Vagina (tissue), 2 donors: ENCODE measurements around the gene CAMP. TPM values are rescaled to one million over a fixed set of nuclear protein-coding genes. Genes with fewer than 3 reads are reported as not detected.
A peak's percentile ranks its signal among the peaks of the same experiment; 100 is the strongest.

Experiments
- DNase-seq, 2 donors: peaks; one replicate each; pipeline ENCODE4 v3.0.0-alpha.2; 2017; ENCODE audit errors: extremely low spot score in 2 of 2
- H3K27ac ChIP-seq: fragments of 200-600 bp; sonication (generic); one replicate; pipeline ENCODE4 v1.5.1; 2019
- H3K27me3 ChIP-seq: fragments of 200-600 bp; sonication (generic); one replicate; pipeline ENCODE4 v1.5.1; 2019
- H3K36me3 ChIP-seq, 2 donors: fragments of 200-600 bp; sonication (generic); one replicate each; pipeline ENCODE4 v1.5.1; 2017 to 2019
- H3K4me1 ChIP-seq: fragments of 200-600 bp; sonication (generic); one replicate; pipeline ENCODE4 v1.5.1; 2019
- H3K4me3 ChIP-seq, 2 donors: fragments of 200-600 bp; sonication (generic); 1 replicate in 1 of 2; 2 replicates in 1 of 2; pipeline ENCODE4 v1.5.1; 2016 to 2019
- H3K9me3 ChIP-seq: fragments of 200-600 bp; sonication (generic); one replicate; pipeline ENCODE4 v1.5.1; 2019
- POLR2A ChIP-seq, 2 donors: fragments of 450-650 bp; IDR thresholded peaks; one replicate each; pipeline ENCODE4 v1.6.1; 2017; ENCODE audit warnings: antibody characterized with exemption in 2 of 2, mild to moderate bottlenecking in 2 of 2, moderate library complexity in 2 of 2
- POLR2AphosphoS5 ChIP-seq, 2 donors: sonication (generic); formaldehyde crosslinking; IDR thresholded peaks; one replicate each; pipeline ENCODE4 v1.9.0; 2017; ENCODE audit warnings: antibody characterized with exemption in 2 of 2, mild to moderate bottlenecking in 2 of 2, low read depth in 1 of 2; ENCODE audit not compliant: insufficient read depth in 1 of 2
- intact Hi-C: fragments of 100-400 bp; cut with DNase I; formaldehyde crosslinking; loops from one replicate; pipeline ENCODE4 v1.15.1; 2023
- total RNA-seq: library from RNA; depleted of rRNA; stranded (reverse); fragments of >200 nt; gene quantifications from one replicate; pipeline ENCODE4 v1.2.3, GENCODE V29; 2016
- TF ChIP-seq, protein P1 (sequence below), 3 experiments: fragments of 450-650 bp in 2 of 3; fragments of 200-600 bp in 1 of 3; sonication (generic) in 1 of 3; IDR thresholded peaks; one replicate each; pipeline ENCODE4 v1.5.1; 2017 to 2019; ENCODE audit warnings: antibody characterized with exemption in 3 of 3, mild to moderate bottlenecking in 2 of 3, moderate library complexity in 2 of 3

CAMP gene
- total RNA-seq, 1 donor from 2014 or later, result not detected

- Histone ChIP-seq H3K4me1 (peaks cover 33% of the 10 kb centered on the region), H3K27me3 (no peaks in the 10 kb centered on the region), H3K27ac (peak overlapping the region; percentile 61), H3K9me3 (no peaks in the 10 kb centered on the region), H3K4me3 (no peak overlapping the region), H3K36me3 (peaks cover 0 to 16% of the 10 kb centered on the region in 2 donors)
- no peak for DNase-seq
- intact Hi-C loops, result no loop called here
- no peak for TF ChIP-seq POLR2AphosphoS5 (IDR thresholded peaks at IDR 0.05; ENCODE audit: insufficient read depth in 1 of 2, low read depth in 1 of 2)
- no peak for TF ChIP-seq POLR2A (IDR thresholded peaks at IDR 0.05)
- TF ChIP-seq, protein P1, sequence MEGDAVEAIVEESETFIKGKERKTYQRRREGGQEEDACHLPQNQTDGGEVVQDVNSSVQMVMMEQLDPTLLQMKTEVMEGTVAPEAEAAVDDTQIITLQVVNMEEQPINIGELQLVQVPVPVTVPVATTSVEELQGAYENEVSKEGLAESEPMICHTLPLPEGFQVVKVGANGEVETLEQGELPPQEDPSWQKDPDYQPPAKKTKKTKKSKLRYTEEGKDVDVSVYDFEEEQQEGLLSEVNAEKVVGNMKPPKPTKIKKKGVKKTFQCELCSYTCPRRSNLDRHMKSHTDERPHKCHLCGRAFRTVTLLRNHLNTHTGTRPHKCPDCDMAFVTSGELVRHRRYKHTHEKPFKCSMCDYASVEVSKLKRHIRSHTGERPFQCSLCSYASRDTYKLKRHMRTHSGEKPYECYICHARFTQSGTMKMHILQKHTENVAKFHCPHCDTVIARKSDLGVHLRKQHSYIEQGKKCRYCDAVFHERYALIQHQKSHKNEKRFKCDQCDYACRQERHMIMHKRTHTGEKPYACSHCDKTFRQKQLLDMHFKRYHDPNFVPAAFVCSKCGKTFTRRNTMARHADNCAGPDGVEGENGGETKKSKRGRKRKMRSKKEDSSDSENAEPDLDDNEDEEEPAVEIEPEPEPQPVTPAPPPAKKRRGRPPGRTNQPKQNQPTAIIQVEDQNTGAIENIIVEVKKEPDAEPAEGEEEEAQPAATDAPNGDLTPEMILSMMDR (IDR thresholded peaks at IDR 0.05), result no peak
Observed at GRCh38 chr3:48247401-48247811, 24.1 kb downstream of the CAMP start.

DNA sequence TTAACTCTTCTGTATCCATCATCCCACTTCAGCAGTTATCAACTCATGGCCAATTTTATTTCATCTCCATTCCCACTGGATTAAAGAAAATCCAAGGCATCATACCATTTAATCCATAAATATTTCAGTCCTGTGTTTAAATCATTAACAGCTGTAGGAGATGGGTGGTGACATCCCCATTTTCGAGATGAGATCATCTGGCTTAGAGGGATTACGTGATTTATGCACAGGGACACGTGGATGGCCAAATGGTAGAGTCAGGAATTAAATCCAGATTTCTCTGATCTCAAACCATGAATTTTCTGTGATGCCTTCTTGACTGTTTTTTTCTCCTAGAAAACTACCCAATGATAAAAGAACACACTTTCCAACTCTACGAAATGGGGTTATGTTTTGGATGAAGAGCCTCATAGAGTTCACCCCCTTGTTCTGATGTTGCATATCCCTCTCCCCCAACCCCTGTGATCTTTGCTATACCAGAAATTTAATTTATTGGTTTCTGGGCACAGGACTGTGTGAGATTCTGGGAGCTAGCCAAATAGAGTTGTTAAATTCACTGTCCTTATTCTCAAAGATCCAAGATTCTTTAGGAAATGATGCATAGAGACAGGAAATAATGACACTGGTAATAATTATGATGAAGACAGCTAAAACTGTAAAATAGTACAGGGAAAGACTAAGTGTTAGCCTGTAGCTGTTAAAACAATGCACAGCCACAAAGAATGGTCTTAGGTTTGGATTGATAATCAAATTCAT lies 25.0 kb downstream of the CAMP start:
- no peak for DNase-seq
- H3K36me3 ChIP-seq, result peaks cover 0 to 16% of the 10 kb centered on the region in 2 donors

GRCh38 chr3:48256557-48256956 lies 33.3 kb downstream of the CAMP start:
- peaks cover 0 to 16% of the 10 kb centered on the region in 2 donors for H3K36me3 ChIP-seq
- H3K4me3 ChIP-seq, result no peak overlapping the region
- H3K4me1 ChIP-seq, result no peaks in the 10 kb centered on the region
- intact Hi-C loops, result no loop called here
- H3K9me3 ChIP-seq, result no peaks in the 10 kb centered on the region
- TF ChIP-seq POLR2A (IDR thresholded peaks at IDR 0.05) (no peak), POLR2AphosphoS5 (IDR thresholded peaks at IDR 0.05; ENCODE audit: insufficient read depth in 1 of 2, low read depth in 1 of 2) (no peak)
- TF ChIP-seq, protein P1 (IDR thresholded peaks at IDR 0.05), result no peak
- H3K27ac ChIP-seq, result no peak overlapping the region
- DNase-seq, result no peak
- H3K27me3 ChIP-seq, result no peaks in the 10 kb centered on the region

More for the DNA sequence above, 25.0 kb downstream of the CAMP start:
- TF ChIP-seq, protein P1 (IDR thresholded peaks at IDR 0.05), result no peak
- no peak for TF ChIP-seq POLR2AphosphoS5 (IDR thresholded peaks at IDR 0.05; ENCODE audit: insufficient read depth in 1 of 2, low read depth in 1 of 2)
- TF ChIP-seq POLR2A (IDR thresholded peaks at IDR 0.05), result no peak
- H3K4me3 ChIP-seq, result no peak overlapping the region
- peaks cover 24% of the 10 kb centered on the region for H3K4me1 ChIP-seq
- no peaks in the 10 kb centered on the region for H3K27me3 ChIP-seq
- H3K27ac ChIP-seq, result peak overlapping the region; percentile 39
- no peaks in the 10 kb centered on the region for H3K9me3 ChIP-seq
- intact Hi-C loops, result no loop called here

DNA sequence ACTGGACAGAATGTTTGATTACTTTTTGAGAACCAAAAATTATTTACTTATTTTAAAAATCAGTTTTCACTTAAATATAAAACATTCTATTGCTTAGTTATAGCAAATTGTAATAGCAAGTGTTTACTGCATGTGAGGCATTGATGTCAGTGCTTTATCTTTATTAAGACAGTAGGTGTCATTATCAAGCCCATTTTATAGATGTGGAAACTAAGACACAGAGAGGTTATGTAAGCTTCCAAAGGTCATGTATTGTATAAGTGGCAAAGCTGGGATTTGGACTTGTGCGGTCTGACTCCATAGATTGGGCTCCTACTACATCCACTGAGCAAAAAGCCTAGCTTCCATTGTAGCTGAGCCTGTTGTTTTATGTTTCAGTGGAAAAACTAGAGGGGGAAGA lies 35.2 kb downstream of the CAMP start:
- intact Hi-C loops, result no loop called here
- H3K4me1 ChIP-seq, result no peaks in the 10 kb centered on the region
- H3K9me3 ChIP-seq, result no peaks in the 10 kb centered on the region
- no peaks in the 10 kb centered on the region for H3K27me3 ChIP-seq
- H3K36me3 ChIP-seq, result peaks cover 0 to 30% of the 10 kb centered on the region in 2 donors
- no peak for TF ChIP-seq POLR2A (IDR thresholded peaks at IDR 0.05)
- no peak for TF ChIP-seq POLR2AphosphoS5 (IDR thresholded peaks at IDR 0.05; ENCODE audit: insufficient read depth in 1 of 2, low read depth in 1 of 2)
- TF ChIP-seq, protein P1 (IDR thresholded peaks at IDR 0.05), result no peak
- no peak for DNase-seq
- H3K27ac ChIP-seq, result no peak overlapping the region
- no peak overlapping the region for H3K4me3 ChIP-seq

- TF ChIP-seq, protein P1 (IDR thresholded peaks at IDR 0.05), result no peak
- TF ChIP-seq POLR2AphosphoS5 (IDR thresholded peaks at IDR 0.05; ENCODE audit: insufficient read depth in 1 of 2, low read depth in 1 of 2), result no peak
- TF ChIP-seq POLR2A (IDR thresholded peaks at IDR 0.05), result no peak
- intact Hi-C loops, result loop anchor here (10.0 kb wide), 1 partner anchor 287 kb away; the partner anchor contains the start of gene PFKFB4
- peaks cover 0 to 19% of the 10 kb centered on the region in 2 donors for H3K36me3 ChIP-seq
- no peak overlapping the region for H3K4me3 ChIP-seq
- peaks cover 31% of the 10 kb centered on the region for H3K4me1 ChIP-seq
- peak overlapping the region; percentile 33 for H3K27ac ChIP-seq
- H3K9me3 ChIP-seq, result no peaks in the 10 kb centered on the region
- no peak for DNase-seq
- no peaks in the 10 kb centered on the region for H3K27me3 ChIP-seq
Observed at GRCh38 chr3:48267782-48268181, 44.5 kb downstream of the CAMP start.
